GM12801 (cell line): ENCODE measurements around the gene SMYD2.

ENCODE experiments used
- TF ChIP-seq, protein P1 (sequence below): IDR thresholded peaks from one replicate; pipeline ENCODE4 v1.5.1; 2011; ENCODE audit warnings: control low read depth; ENCODE audit not compliant: insufficient read length; ENCODE audit errors: extremely low read depth

Gene SMYD2

DNA sequence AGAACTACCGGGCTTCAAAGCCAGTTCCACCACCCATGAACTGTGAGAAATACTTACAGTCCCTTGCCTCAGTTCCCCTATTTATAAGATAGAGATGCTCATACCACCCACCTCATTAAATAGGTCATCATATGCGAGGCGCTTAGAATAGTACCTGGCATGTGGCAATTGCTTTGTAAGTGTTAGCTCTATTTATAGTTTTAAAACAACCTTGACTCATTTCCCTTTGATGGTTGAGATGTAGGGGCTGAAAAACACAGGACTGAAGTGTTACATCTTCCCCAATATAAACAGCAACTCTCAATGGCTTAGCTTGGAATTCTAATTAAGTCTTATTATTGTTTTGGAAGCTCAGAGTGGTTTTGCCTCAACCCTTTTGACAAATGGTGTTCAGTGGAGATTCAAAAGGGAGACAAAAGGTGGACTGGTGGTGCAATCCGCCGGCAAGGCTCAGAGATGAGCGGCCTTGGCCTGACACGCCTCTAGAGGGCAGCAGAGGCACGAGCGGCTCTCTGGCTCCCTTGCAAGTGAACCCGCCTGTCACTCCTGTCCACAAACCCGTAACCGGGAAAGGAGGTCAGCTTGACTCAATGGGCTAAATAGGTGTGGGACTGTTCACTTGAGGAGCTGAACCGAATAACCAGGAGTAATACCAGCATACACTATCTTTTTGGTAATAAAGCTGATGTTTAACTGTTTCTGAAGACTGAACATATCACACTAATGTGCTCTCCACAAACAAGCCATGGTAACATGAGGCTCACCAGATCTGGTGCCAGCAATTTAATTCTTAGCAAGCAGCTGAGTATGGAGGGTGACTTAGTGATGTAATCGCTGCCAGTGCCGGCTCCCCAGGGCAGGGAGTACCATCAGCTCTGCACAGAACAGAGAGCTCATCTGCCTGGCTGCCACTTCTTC, 19.5 kb upstream of the SMYD2 start:
- TF ChIP-seq, protein P1, sequence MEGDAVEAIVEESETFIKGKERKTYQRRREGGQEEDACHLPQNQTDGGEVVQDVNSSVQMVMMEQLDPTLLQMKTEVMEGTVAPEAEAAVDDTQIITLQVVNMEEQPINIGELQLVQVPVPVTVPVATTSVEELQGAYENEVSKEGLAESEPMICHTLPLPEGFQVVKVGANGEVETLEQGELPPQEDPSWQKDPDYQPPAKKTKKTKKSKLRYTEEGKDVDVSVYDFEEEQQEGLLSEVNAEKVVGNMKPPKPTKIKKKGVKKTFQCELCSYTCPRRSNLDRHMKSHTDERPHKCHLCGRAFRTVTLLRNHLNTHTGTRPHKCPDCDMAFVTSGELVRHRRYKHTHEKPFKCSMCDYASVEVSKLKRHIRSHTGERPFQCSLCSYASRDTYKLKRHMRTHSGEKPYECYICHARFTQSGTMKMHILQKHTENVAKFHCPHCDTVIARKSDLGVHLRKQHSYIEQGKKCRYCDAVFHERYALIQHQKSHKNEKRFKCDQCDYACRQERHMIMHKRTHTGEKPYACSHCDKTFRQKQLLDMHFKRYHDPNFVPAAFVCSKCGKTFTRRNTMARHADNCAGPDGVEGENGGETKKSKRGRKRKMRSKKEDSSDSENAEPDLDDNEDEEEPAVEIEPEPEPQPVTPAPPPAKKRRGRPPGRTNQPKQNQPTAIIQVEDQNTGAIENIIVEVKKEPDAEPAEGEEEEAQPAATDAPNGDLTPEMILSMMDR, result no peak

DNA sequence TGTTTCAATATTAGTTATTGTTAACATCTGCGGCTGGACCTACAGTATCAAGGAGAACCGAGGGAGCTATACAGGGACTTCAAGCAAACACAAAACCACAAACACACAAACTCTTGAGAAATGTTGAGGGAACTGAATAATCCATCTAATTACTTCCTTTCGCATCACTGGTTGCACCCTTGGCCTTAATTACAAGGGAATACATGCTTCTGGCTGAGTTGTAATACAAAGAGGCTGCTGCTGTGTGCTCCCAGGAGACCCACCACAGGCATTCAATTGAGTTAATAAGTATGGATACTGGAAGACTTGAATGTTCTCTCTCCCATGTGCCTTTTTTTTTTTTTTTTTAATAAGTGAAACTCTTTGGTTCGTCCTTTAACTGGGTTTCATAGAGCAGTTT, 16.8 kb upstream of the SMYD2 start:
- TF ChIP-seq, protein P1, result no peak

DNA sequence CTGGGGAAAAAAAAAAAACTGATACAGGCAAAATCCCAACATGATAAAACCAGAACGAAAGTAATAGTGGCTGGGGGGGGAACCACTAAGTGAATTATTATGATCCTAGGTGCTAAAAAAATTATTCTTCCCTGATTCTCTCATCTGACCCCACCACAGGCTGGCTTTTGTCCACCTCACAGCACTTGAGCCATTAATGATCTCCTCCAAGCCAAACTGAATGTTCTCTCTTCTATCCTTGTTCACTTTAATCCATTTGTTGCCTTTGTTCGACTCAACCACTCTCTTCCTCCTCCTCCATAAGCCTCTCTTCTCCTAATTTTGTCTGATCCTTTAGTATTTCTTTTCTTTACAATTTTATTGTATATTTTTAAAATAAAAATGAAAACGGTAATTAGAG, 16.0 kb upstream of the SMYD2 start:
- TF ChIP-seq, protein P1, result no peak

DNA sequence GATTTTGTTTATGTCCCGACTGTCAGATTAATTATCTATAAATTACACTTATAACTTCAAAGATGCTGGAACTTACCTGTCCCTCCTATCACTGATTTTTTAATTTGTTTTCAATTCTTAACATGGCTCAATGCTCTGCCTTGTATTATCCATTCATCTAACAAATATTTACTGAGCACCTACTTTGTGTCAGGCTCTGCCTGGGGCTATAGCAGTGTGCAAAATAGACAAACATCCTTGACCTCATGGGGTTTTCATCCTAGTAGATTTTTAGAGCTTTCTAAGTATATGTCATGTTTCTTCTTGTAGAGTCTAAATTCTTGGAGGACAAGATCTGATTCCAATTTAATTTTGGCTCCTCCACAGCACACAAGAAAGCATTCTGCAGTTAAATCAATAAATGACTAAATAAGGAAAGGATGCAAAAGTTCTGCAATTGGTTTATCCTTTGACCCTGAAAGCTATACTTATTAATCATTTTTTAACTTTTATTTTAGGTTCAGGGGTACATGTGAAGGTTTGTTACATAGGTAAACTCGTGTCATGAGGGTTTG, 10.8 kb upstream of the SMYD2 start:
- TF ChIP-seq, protein P1, result no peak

DNA sequence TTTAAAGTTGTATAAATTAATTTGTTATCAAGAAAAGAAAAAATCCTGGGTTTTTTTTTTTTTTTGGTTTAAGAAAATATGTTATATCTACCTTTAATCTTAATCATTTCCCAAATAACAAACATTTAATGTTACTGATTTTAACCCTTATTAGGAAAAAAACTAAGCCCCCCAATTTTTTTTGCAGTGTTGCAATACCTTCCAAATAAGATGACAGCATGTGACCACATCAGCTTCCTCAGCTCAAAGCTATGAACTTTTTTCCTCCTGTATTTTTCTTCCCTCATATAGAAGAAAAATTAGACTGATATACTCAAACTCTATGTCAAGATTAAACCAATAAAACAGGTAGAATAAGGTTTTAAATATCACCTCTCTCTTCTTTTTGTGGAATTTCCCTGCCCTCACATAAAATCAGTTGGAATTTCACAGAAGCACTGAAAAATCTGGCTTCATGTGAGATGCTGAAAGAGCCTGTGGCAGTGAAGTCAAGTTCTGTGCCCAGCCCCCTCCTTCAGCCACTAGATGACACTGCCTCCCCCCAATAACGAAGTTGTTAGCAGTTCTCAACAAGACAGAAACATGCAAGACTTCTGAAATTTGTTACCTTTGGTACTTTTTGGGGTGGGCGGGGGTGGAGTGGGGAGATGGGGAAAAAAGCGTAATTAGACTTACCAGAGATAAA, 9.6 kb upstream of the SMYD2 start:
- TF ChIP-seq, protein P1, result no peak

DNA sequence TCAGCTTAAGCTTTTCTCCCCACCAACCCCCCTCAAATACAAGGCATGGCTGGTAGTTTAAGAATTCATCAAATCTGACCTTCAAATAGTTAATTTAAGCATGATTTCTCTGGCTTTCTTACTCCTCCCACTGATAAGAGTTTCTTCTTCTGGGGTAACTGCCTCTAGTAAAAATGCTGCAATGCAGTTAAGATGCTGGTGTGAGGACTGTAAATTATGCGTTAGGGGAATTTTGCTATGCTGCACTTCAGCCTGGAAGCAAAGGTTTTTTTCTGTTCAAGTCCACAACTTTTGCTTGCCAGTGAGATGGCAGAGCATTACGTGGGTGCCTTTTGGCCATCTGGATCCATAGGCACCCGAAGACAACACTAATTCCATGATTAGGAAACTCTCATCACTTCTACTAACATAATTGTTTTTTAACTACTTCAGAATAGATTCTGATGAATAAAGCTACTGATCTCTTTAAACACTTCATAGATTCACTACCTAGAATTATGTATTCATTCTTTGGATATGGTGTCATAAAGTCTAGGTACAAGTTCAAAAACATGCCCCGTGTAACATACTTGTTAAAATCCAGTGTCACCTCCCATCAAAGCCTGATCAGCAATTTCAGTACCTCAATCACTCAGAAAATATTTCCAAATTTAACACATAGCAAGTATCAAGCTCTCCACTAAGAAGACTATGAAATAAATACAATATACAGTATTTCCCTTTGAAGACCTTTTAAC, 8.8 kb upstream of the SMYD2 start:
- TF ChIP-seq, protein P1, result no peak

DNA sequence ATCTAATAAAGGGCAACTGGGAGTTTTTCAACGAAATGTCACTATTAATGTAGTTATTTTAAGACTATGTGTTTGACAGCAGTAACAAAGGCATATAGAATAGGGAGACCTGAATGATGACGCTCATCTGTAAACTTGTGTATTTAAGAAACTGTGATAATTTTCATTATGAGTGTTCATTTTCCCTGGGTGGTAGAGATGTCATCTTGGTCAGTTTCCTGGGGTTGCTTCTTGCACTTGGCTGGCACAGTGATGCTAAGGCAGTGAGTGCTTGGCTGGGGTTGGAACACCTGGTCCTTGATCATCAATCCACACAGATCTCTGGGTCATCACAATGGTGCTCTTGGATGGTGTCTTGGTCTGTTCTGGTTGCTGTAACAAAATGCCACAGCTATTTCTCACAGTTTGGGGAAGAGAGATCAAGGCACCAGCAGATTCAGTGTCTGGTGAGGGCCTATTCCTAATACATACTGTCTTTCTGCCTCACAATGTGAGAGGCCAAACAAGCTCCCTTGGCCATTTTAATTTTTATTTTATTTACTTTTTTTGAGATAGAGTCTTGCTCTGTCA, 7.9 kb upstream of the SMYD2 start:
- TF ChIP-seq, protein P1, result no peak
